HG02588 (cell line): ENCODE measurements around the gene UBA6.

ENCODE experiments used
- ATAC-seq: cut with Tn5 transposase; IDR thresholded peaks from one replicate; pipeline ENCODE4 v1.9.1; 2021; ENCODE audit warnings: mild to moderate bottlenecking, moderate library complexity; ENCODE audit not compliant: unreplicated experiment

UBA6 gene

GRCh38 chr4:67581208-67581857, 119.6 kb downstream of the UBA6 start:
- peak; percentile 59 for ATAC-seq

- peak; percentile 35 for ATAC-seq
These were observed 120.4 kb downstream of the UBA6 start for GRCh38 chr4:67580577-67580976.

DNA sequence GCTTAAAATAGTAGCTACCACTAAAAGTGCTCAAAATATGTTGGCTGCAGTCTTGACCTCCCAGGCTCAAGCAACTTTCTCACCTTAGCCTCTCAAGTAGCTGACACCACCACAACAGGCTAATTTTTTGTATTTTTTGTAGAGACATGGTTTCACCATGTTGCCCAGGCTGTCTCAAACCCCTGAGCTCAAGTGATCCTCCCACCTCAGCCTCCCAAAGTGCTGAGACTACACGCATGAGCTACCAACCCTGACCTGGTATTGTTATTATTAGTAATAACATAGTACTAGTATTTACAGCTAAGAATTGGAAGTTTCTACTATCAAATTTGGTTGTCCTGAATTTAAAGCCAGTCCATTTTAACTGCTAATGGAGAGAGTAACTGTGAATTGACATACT, 124.4 kb downstream of the UBA6 start:
- peak; percentile 36 for ATAC-seq

GRCh38 chr4:67576059-67576466, 124.9 kb downstream of the UBA6 start:
- ATAC-seq = no peak

DNA sequence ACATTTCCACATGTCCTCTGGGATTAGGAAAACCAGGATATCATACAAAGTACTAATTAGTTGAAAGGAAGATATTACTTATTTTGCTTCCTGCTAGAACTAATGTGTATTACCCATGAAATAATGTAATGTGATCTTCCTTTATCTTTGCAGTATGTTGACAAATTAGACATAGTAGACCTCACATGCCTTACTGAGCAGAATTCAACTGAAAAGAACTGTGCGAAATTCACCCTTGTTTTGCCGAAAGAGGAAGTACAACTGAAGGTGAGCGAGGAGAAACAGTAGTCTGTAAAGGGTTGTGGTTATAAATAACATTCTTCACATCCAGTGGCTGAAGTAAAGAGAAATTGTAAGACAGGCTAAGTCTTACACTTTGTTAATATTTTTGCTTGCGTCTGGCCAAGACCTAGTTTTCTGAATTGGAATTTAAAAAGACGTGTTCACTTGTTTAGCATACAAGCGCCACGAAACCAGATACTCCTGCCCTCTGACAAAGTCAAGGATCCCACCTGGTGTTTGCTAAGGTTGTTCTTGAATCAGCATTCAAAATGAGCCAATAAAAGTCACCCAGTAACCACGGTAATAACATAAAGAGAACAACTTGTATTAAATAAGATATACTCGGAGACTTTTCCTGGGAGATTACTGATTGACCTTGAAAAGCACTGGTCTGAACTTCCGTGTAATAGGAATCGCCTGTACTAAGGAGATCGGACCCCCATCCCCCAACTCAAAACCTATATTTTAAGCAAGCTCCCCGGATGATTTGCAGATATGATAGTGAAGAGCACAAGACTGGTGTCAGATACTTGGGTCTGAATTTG, 125.5 kb downstream of the UBA6 start:
- ATAC-seq = peak; percentile 94

DNA sequence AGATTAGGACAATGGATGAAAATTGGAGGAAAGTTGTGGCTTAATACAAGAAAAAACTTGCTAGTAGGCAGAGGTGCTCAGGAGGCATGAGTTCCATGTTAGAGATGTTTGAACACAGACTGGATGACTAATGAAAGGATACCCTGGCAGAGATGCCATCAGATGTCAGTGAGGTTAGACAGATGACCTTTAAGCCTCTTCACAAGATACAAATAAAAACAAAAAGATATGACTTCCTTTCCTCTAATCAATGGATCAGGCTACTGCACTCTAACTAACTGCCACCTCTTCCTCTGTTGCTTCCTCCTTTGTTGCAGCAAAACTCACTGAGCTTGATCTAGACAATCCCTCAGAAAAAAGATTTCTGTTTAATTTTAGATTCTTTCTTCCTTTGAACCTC, 127.8 kb downstream of the UBA6 start:
- no peak for ATAC-seq

DNA sequence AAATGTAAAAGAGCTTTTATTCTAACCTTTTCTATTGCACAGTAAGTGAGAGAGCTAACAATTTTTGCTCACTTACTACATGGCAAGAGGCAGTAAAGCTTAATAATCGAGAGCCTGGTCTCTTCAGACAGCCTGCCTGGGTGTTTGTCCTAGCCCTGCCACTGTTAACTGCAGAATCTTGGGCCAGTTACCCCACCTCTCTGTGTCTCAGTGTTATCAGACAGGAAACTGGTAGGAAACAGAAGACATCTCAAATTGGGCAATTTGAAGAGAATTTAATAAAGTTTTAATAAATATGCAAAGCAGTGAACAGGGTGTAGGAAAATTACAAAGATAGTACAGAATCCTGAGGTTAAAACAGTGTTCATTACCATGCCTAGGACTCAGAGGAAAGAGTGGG, 129.0 kb downstream of the UBA6 start:
- ATAC-seq = no peak

DNA sequence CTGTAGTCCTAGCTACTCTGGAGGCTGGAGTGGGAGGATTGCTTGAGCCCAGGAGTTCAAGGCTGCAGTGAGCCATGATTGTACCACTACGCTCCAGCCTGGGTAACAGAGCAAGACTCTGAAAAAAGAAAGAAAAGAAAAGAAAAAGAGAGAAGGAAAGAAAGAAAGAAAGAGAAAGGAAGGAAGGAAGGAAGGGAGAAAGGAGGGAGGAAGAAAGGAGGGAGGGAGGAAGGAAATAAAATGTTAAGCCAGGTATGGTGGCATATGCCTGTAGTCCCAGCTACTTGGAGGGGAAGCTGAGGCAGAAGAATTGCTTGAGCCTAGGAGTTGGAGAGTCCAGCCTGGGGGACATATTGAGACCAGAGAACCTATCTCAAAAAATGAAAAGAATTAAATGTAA, 130.4 kb downstream of the UBA6 start:
- no peak for ATAC-seq

DNA sequence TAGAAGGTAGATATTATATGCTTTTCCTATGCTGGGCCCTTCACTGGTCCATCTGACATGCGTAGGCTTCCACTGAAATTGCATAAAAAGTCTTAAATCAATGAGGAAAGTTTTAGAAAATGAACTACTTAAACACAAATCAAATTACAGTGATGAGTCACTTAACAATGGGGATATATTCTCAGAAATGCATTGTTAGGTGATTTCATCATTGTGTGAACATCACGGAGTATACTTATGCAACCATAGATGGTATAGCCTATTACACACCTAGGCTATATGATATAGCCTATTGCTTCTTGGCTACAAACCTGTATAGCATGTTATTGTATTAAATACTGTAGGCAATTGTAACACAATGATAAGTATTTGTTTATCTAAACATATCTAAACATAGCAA, 132.1 kb downstream of the UBA6 start:
- no peak for ATAC-seq

DNA sequence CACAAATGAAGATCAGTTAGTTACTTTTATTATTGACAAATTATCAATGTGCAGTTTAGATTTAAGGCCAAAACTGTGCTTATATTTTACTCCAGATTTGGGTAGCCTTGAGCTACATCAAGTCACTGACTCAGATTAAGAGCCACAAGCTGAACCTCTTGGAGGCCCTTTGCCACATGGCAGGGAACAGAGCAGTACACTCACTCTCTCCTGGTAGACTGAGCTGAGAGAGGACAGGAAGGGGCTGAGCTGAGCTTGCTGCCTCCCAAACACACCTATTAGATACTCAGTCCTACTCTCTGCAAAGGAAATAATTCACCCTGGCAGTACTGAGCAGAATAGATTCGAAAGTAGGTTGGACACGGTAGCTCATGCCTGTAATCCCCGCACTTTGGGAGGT, 134.6 kb downstream of the UBA6 start:
- no peak for ATAC-seq

DNA sequence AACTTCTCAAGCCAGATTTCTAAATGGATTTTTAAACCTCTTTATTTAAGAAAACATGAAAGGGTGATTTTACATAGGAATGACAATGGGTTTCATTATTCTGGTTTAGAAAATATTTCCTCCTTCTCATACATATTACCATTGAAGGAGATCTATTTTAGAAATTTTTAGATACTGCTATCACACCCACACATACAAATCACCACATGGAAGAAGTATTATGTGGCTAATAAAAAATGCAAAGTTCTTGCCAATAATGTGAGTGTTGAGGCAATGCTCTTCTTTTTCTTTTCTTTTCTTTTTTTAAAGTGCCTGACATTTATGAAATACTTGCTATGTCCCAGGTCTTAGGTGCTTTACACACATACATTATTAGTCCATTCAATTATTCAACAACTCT, 135.7 kb downstream of the UBA6 start:
- no peak for ATAC-seq
